WTC11 (cell line): Measurements from ENCODE around the gene FAM107B.

Experiments
- AFF4 ChIP-seq: sonication (generic); formaldehyde crosslinking; IDR thresholded peaks from 2 replicates; pipeline ENCODE4 v1.8.1; 2023; ENCODE audit warnings: mild to moderate bottlenecking, missing genetic modification reagents, borderline replicate concordance
- IRF2 ChIP-seq: sonication (generic); formaldehyde crosslinking; IDR thresholded peaks from 2 replicates; pipeline ENCODE4 v1.8.0; 2022; ENCODE audit warnings: low read depth, missing genetic modification reagents, borderline replicate concordance
- PRDM15 ChIP-seq: sonication (generic); formaldehyde crosslinking; IDR thresholded peaks from 2 replicates; pipeline ENCODE4 v1.8.0; 2022; ENCODE audit warnings: missing genetic modification reagents
- SP1 ChIP-seq: sonication (generic); formaldehyde crosslinking; conservative IDR thresholded peaks from 2 replicates; pipeline ENCODE4 v1.8.1; 2022; ENCODE audit warnings: missing genetic modification reagents
- ZNF121 ChIP-seq: sonication (generic); formaldehyde crosslinking; IDR thresholded peaks from 2 replicates; pipeline ENCODE4 v1.8.0; 2023; ENCODE audit warnings: missing genetic modification reagents
- ZNF232 ChIP-seq: sonication (generic); formaldehyde crosslinking; IDR thresholded peaks from 2 replicates; pipeline ENCODE4 v1.8.0; 2022; ENCODE audit warnings: mild to moderate bottlenecking, missing genetic modification reagents
- ZNF423 ChIP-seq: fragments of 250-450 bp; sonication (Bioruptor Pico); IDR thresholded peaks from 2 replicates; pipeline ENCODE4 v2.1.2; 2022; ENCODE audit warnings: mild to moderate bottlenecking, moderate library complexity
- TF ChIP-seq, protein P1 (sequence below): sonication (generic); formaldehyde crosslinking; IDR thresholded peaks from 2 replicates; pipeline ENCODE4 v1.8.0; 2022; ENCODE audit warnings: mild to moderate bottlenecking, missing genetic modification reagents
- TF ChIP-seq, protein P2 (sequence below): fragments of 200-600 bp; IDR thresholded peaks from 2 replicates; pipeline ENCODE4 v1.8.0; 2022; ENCODE audit warnings: antibody characterized with exemption
- TF ChIP-seq, protein P3 (sequence below): sonication (generic); formaldehyde crosslinking; IDR thresholded peaks from 2 replicates; pipeline ENCODE4 v1.8.1; 2023; ENCODE audit warnings: mild to moderate bottlenecking, moderate library complexity, missing genetic modification reagents

GRCh38 chr10:14717552-14717951 lies 57.1 kb downstream of the FAM107B start:
- TF ChIP-seq PRDM15 (CRISPR knock-in tag): no peak
- no peak for TF ChIP-seq AFF4
- TF ChIP-seq IRF2 (CRISPR knock-in tag): no peak
- no peak for TF ChIP-seq ZNF423 (CRISPR knock-in tag)
- TF ChIP-seq, protein P1, sequence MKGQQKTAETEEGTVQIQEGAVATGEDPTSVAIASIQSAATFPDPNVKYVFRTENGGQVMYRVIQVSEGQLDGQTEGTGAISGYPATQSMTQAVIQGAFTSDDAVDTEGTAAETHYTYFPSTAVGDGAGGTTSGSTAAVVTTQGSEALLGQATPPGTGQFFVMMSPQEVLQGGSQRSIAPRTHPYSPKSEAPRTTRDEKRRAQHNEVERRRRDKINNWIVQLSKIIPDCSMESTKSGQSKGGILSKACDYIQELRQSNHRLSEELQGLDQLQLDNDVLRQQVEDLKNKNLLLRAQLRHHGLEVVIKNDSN (CRISPR knock-in tag): no peak
- no peak for TF ChIP-seq ZNF121 (CRISPR knock-in tag)
- TF ChIP-seq, protein P2, sequence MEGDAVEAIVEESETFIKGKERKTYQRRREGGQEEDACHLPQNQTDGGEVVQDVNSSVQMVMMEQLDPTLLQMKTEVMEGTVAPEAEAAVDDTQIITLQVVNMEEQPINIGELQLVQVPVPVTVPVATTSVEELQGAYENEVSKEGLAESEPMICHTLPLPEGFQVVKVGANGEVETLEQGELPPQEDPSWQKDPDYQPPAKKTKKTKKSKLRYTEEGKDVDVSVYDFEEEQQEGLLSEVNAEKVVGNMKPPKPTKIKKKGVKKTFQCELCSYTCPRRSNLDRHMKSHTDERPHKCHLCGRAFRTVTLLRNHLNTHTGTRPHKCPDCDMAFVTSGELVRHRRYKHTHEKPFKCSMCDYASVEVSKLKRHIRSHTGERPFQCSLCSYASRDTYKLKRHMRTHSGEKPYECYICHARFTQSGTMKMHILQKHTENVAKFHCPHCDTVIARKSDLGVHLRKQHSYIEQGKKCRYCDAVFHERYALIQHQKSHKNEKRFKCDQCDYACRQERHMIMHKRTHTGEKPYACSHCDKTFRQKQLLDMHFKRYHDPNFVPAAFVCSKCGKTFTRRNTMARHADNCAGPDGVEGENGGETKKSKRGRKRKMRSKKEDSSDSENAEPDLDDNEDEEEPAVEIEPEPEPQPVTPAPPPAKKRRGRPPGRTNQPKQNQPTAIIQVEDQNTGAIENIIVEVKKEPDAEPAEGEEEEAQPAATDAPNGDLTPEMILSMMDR: no peak
- TF ChIP-seq ZNF232 (CRISPR knock-in tag): no peak
- TF ChIP-seq, protein P3, sequence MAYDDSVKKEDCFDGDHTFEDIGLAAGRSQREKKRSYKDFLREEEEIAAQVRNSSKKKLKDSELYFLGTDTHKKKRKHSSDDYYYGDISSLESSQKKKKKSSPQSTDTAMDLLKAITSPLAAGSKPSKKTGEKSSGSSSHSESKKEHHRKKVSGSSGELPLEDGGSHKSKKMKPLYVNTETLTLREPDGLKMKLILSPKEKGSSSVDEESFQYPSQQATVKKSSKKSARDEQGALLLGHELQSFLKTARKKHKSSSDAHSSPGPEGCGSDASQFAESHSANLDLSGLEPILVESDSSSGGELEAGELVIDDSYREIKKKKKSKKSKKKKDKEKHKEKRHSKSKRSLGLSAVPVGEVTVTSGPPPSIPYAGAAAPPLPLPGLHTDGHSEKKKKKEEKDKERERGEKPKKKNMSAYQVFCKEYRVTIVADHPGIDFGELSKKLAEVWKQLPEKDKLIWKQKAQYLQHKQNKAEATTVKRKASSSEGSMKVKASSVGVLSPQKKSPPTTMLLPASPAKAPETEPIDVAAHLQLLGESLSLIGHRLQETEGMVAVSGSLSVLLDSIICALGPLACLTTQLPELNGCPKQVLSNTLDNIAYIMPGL (CRISPR knock-in tag): no peak
- TF ChIP-seq SP1: no peak
